HUES48 (cell line): ENCODE data around the gene UNC119.

Source experiments
- H3K27ac ChIP-seq: one replicate; pipeline ENCODE4 v1.7.0; 2013; ENCODE audit warnings: low read depth, low read length, inconsistent platforms
- H3K27me3 ChIP-seq: 2 replicates; pipeline ENCODE4 v1.6.1; 2013; ENCODE audit warnings: mild to moderate bottlenecking, low read length; ENCODE audit not compliant: control insufficient read depth, insufficient read depth
- H3K36me3 ChIP-seq: 2 replicates; pipeline ENCODE4 v1.6.1; 2013; ENCODE audit warnings: low read length; ENCODE audit not compliant: control insufficient read depth, insufficient read depth
- H3K4me1 ChIP-seq: 2 replicates; pipeline ENCODE4 v1.6.1; 2013; ENCODE audit warnings: mild to moderate bottlenecking, low read length; ENCODE audit not compliant: control insufficient read depth, insufficient read depth
- H3K4me3 ChIP-seq: 2 replicates; pipeline ENCODE4 v1.5.1; 2013; ENCODE audit warnings: mild to moderate bottlenecking, low read depth, low read length
- H3K9ac ChIP-seq: 2 replicates; pipeline ENCODE4 v1.6.1; 2013; ENCODE audit warnings: mild to moderate bottlenecking, low read depth, low read length, moderate library complexity
- H3K9me3 ChIP-seq: 2 replicates; pipeline ENCODE4 v1.6.1; 2013; ENCODE audit warnings: low read length; ENCODE audit not compliant: control insufficient read depth, insufficient read depth

UNC119 gene

DNA sequence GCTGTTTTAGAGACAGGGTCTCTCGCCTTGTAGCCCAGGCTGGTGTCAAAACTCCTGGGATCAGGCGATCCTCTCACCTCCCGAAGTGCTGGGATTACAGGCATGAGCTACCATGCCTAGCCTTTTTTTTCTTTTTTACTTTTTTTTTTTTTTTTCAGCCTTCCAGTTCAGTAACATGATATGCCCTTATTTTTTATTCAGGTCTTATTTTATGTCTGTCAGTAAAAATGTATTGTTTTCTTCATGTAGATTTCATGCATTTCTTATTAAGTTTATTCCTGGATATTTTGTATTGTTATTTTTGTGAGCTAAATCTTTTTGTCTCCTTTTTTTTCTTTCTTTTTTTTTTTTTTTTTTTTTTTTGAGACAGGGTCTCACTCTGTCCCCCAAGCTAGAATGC is 49.0 kb downstream of the UNC119 start:
- H3K4me3 ChIP-seq: no peak overlapping the region
- peaks cover 9% of the 10 kb centered on the region; the same call in 1 of the 2 replicates for H3K4me1 ChIP-seq
- no peak overlapping the region for H3K27ac ChIP-seq
- H3K36me3 ChIP-seq: no peaks in the 10 kb centered on the region
- H3K9ac ChIP-seq: no peak overlapping the region
- H3K27me3 ChIP-seq: no peaks in the 10 kb centered on the region; the same call in 1 of the 2 replicates
- H3K9me3 ChIP-seq: no peaks in the 10 kb centered on the region

DNA sequence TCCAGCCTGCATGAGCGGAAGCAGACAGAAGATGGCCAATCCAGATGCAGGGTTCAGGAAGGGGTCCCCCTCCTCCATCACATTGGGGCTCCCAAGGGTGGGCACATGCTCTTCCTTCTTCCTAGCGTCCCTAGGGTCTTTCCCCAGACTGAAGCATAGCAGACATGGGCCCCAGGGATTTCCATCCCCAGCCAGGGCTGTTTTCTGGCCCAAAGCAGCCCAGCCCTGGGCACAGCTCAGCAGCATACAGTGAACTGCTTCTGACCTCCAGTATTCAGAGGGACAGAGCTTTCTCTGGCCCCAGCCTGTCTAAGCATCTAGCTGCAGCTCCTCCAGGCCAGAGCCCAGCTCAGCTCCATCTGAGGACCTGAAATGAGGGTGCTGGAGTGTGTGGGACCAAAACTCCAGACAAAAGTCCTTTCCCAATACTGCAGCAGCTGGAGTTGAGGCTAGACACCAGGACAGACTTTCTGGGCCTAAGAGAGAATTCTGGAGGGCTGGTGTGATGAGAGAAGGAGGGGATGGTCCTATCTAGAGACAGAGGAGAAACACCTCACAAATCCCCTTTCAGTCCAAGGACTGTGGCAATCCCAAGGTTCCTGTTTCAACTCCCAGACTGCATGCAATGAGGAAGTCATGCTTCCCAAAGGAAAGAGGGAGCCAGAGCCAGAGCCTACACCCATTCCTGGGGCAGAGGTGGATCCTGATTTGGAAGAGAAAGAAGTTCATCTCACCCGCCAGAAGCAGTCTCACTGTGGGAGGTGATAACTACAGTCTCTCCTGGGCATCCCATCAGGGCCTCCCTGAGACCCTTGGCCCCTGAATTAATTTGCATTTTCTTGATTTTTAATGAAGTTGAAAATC is 50.8 kb downstream of the UNC119 start:
- H3K36me3 ChIP-seq: no peaks in the 10 kb centered on the region
- H3K9ac ChIP-seq: no peak overlapping the region
- peaks cover 14% of the 10 kb centered on the region; the same call in 1 of the 2 replicates for H3K4me1 ChIP-seq
- H3K9me3 ChIP-seq: no peaks in the 10 kb centered on the region
- H3K4me3 ChIP-seq: no peak overlapping the region
- no peak overlapping the region for H3K27ac ChIP-seq
- no peaks in the 10 kb centered on the region for H3K27me3 ChIP-seq

DNA sequence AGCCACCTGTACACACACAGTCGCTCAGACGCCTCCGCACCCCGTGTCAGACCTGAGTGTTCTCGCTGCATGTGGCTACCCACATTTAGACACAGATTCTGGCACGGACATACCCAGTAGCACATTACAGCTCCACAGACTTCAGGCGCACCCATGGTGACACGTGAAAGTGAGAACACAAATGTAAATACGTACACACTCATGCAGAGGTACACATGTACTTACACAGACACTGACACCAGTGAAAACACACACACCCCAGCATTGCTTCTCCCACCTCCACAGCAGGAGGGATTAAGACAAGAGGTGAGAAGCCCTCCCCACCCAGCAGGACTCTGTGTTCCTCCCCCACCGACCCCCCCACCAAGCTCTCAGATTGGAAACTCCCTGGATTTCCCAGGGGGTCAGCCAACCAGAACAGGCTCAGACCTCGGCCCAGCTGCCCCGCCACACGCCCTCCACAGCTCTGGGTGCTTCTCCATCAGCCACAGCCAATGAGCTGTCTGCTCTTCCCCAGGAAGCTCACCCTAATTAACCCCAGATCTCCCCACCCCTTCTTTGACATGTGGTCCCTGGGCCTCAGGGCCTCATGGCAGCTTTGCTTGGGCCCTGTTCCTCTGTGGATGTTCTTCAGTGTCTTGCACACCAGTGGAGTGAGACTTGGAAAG is 51.6 kb downstream of the UNC119 start:
- H3K9ac ChIP-seq: no peak overlapping the region
- H3K27me3 ChIP-seq: no peaks in the 10 kb centered on the region
- no peaks in the 10 kb centered on the region for H3K9me3 ChIP-seq
- peaks cover 14% of the 10 kb centered on the region; the same call in 1 of the 2 replicates for H3K4me1 ChIP-seq
- no peaks in the 10 kb centered on the region for H3K36me3 ChIP-seq
- H3K4me3 ChIP-seq: no peak overlapping the region
- no peak overlapping the region for H3K27ac ChIP-seq

DNA sequence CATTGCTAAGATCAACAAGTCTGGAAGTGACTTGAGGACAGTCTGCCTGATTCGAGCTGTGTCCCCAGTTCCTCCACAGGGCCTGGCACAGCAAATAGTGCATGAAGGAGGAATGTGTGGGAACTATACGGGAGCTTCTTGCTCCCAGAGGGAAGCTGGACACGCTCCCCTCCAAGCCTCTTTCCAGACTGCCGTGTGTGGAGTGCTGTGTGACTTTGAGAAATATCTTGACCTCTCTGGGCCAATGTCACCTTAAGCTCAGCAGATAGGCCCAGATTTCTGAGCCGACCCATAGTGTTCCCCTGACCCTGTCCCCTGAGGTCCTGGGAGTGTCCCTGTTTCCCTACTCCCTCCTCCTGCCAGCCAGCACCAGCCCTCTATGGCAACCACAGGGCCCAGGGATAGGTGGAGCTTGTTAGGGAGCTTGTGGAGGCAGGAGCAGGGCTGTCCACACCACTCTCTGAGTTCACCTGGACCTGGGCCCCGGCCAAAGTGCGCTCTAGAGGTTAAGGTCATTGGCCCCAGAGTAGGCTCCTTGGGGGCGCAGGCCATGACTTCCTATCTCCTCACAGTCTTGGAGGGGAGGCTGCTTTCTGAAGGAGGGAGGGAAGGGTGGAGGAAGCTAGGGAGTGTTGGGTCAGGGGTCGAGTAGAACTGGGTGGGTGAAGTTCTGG is 52.6 kb downstream of the UNC119 start:
- H3K27me3 ChIP-seq: no peaks in the 10 kb centered on the region

DNA sequence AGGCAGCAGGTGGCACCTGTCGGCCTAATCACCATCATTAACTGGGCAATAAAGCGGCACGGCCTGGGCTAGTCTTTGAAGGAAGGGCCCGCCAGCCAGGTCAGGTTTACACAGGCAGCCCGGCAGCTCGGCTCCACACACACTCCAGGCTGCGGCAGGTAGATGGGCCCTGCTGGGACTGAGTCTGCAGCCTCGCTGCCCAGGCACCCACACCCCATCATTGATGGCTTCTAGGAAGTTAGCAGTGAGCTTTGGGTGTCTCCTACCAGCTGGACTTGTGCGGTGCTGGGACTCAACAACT is 53.1 kb downstream of the UNC119 start:
- H3K4me1 ChIP-seq: peaks cover 14% of the 10 kb centered on the region; the same call in 1 of the 2 replicates
- H3K4me3 ChIP-seq: no peak overlapping the region
- no peaks in the 10 kb centered on the region for H3K27me3 ChIP-seq
- no peaks in the 10 kb centered on the region for H3K36me3 ChIP-seq
- H3K9ac ChIP-seq: no peak overlapping the region
- H3K27ac ChIP-seq: no peak overlapping the region
- H3K9me3 ChIP-seq: no peaks in the 10 kb centered on the region

More for the DNA sequence above, 52.6 kb downstream of the UNC119 start:
- Histone ChIP-seq H3K27ac (no peak overlapping the region), H3K36me3 (no peaks in the 10 kb centered on the region), H3K9ac (no peak overlapping the region), H3K9me3 (no peaks in the 10 kb centered on the region), H3K4me1 (peaks cover 14% of the 10 kb centered on the region; the same call in 1 of the 2 replicates), H3K4me3 (no peak overlapping the region)

DNA sequence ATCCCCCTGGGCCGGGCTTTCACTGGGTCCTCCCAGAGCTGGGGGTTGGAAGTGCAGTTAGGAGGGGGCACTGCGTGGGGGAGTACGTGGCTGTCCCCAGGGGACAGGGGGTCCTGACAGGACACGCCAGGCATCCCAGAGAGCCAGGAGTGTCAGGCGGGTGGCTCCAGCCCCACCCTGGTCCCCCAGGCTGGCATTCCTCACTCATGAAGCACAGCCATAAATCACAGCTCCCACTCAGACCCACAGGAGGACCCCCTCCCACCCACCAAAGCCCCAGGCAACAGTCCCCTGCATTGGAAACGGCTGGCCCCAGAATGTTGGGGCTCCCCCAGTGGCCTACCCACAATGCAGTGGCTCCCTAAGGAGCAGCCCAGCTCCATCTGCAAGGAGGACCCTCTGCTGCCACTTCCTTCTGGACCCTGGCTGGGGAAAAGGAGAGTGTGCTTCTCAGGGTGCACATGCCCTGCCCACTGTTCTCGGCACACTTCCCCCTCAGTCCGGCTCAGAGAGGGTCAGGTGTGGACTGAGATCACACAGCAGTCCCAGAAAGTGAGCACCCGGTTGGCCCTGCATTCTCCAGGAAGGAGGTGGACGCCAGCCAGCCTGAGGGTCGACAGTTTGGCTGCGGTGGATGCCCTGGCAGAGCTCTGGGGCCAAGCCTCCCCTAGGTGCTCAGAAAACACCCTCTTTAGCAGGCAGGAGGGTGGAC is 53.6 kb downstream of the UNC119 start:
- Histone ChIP-seq H3K9me3 (no peaks in the 10 kb centered on the region), H3K4me3 (no peak overlapping the region), H3K36me3 (no peaks in the 10 kb centered on the region), H3K27me3 (no peaks in the 10 kb centered on the region), H3K9ac (no peak overlapping the region), H3K4me1 (peaks cover 14% of the 10 kb centered on the region; the same call in 1 of the 2 replicates), H3K27ac (no peak overlapping the region)

DNA sequence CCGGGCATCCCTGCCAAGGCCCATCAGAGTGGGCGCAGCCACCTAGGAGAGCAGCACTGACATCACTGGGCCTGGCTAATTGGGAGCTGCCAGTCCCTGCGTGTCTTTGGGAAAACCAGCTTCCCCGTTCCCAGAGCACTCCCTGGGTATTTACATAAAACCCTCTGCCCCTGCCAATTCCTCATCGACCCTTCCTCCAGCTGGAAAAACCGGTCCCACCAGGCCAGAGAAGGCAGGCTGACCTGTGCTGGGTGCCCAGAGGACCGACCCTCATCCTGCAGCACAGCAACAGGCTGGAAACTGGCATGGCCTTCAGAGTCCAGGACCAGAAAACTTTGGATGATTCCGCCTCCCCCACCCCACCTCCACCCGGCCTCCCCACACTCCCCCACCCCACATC is 54.5 kb downstream of the UNC119 start:
- H3K9ac ChIP-seq: no peak overlapping the region
- H3K36me3 ChIP-seq: no peaks in the 10 kb centered on the region
- peaks cover 14% of the 10 kb centered on the region; the same call in 1 of the 2 replicates for H3K4me1 ChIP-seq
- H3K27ac ChIP-seq: no peak overlapping the region
- no peaks in the 10 kb centered on the region for H3K27me3 ChIP-seq
- no peaks in the 10 kb centered on the region for H3K9me3 ChIP-seq
- no peak overlapping the region for H3K4me3 ChIP-seq
